Activated CD4-positive, alpha-beta T cell treated with anti-CD3 and anti-CD28 coated beads for 1 hour (primary cell): ENCODE results near the gene SERPINE1.

Experiments used
- DNase-seq: peaks from one replicate; pipeline ENCODE4 v3.0.0-alpha.2; 2020

Gene SERPINE1

GRCh38 chr7:101156866-101157589 is 30.1 kb downstream of the SERPINE1 start:
- no peak for DNase-seq

- no peak for DNase-seq
Measured at GRCh38 chr7:101159696-101160674, 33.1 kb downstream of the SERPINE1 start.

GRCh38 chr7:101160910-101161309 is 34.0 kb downstream of the SERPINE1 start:
- no peak for DNase-seq

GRCh38 chr7:101161692-101162471 is 35.0 kb downstream of the SERPINE1 start:
- no peak for DNase-seq

- DNase-seq = no peak
Measured at GRCh38 chr7:101162551-101163278, 35.8 kb downstream of the SERPINE1 start.

- no peak for DNase-seq
Measured at GRCh38 chr7:101163279-101164070, 36.6 kb downstream of the SERPINE1 start.

GRCh38 chr7:101164071-101164840 is 37.4 kb downstream of the SERPINE1 start:
- DNase-seq = no peak

- DNase-seq = peak; percentile 83
Measured at GRCh38 chr7:101165075-101165957, 38.4 kb downstream of the SERPINE1 start, which contains the start of gene VGF. TSS of gene VGF (minus strand) at chr7:101165569. CDS start at chr7:101164843, 726 bp downstream.

- DNase-seq = no peak
Measured at GRCh38 chr7:101165958-101166647, 39.2 kb downstream of the SERPINE1 start.

GRCh38 chr7:101166648-101166908 is 39.7 kb downstream of the SERPINE1 start:
- no peak for DNase-seq

GRCh38 chr7:101166909-101167644 is 40.2 kb downstream of the SERPINE1 start:
- no peak for DNase-seq

GRCh38 chr7:101167645-101168411 is 40.9 kb downstream of the SERPINE1 start:
- no peak for DNase-seq

- DNase-seq = no peak
Measured at GRCh38 chr7:101168412-101169049, 41.6 kb downstream of the SERPINE1 start.

- DNase-seq = no peak
Measured at GRCh38 chr7:101169110-101169837, 42.4 kb downstream of the SERPINE1 start.

- DNase-seq = peak; percentile 69
Measured at GRCh38 chr7:101169838-101170551, 43.1 kb downstream of the SERPINE1 start.
